SH-SY5Y (cell line): ENCODE results near the gene FBXW8.
A peak's percentile ranks its signal among the peaks of the same experiment; 100 is the strongest.

Experiments
- GATA2 ChIP-seq: IDR thresholded peaks from 2 replicates; pipeline ENCODE4 v1.6.1; 2011; ENCODE audit warnings: mild to moderate bottlenecking, low read depth, low read length
- GATA3 ChIP-seq: IDR thresholded peaks from 2 replicates; pipeline ENCODE4 v1.6.1; 2011; ENCODE audit warnings: low read depth, mild to moderate bottlenecking, low read length, moderate library complexity

Gene FBXW8

GRCh38 chr12:116990971-116991966 lies 80.5 kb downstream of the FBXW8 start:
- TF ChIP-seq GATA3 (no peak), GATA2 (no peak)

GRCh38 chr12:116996093-116996492 lies 85.3 kb downstream of the FBXW8 start:
- TF ChIP-seq GATA3 (no peak), GATA2 (no peak)

GRCh38 chr12:116996621-116997020 lies 85.9 kb downstream of the FBXW8 start:
- TF ChIP-seq GATA3, result no peak
- peak; percentile 49; the same call in 1 of the 2 replicates for TF ChIP-seq GATA2

GRCh38 chr12:116999066-116999465 lies 88.3 kb downstream of the FBXW8 start:
- no peak for TF ChIP-seq GATA2
- no peak for TF ChIP-seq GATA3

GRCh38 chr12:117000316-117000715 lies 89.6 kb downstream of the FBXW8 start:
- TF ChIP-seq GATA3 (no peak), GATA2 (no peak)

GRCh38 chr12:117002051-117002817 lies 91.5 kb downstream of the FBXW8 start:
- TF ChIP-seq GATA2 (no peak), GATA3 (no peak)

GRCh38 chr12:117003883-117004404 lies 93.2 kb downstream of the FBXW8 start:
- no peak for TF ChIP-seq GATA2

GRCh38 chr12:117005417-117006046 lies 94.8 kb downstream of the FBXW8 start:
- no peak for TF ChIP-seq GATA2
- TF ChIP-seq GATA3, result no peak

GRCh38 chr12:117006333-117006732 lies 95.6 kb downstream of the FBXW8 start:
- TF ChIP-seq GATA3 (no peak), GATA2 (no peak)

GRCh38 chr12:117007577-117007976 lies 96.8 kb downstream of the FBXW8 start:
- TF ChIP-seq GATA2 (no peak), GATA3 (no peak)

GRCh38 chr12:117009759-117010158 lies 99.0 kb downstream of the FBXW8 start:
- no peak for TF ChIP-seq GATA2
- no peak for TF ChIP-seq GATA3

GRCh38 chr12:117010693-117011451 lies 100.1 kb downstream of the FBXW8 start:
- no peak for TF ChIP-seq GATA3
- no peak for TF ChIP-seq GATA2
